ENCODE results near the gene GPR62.

DNA sequence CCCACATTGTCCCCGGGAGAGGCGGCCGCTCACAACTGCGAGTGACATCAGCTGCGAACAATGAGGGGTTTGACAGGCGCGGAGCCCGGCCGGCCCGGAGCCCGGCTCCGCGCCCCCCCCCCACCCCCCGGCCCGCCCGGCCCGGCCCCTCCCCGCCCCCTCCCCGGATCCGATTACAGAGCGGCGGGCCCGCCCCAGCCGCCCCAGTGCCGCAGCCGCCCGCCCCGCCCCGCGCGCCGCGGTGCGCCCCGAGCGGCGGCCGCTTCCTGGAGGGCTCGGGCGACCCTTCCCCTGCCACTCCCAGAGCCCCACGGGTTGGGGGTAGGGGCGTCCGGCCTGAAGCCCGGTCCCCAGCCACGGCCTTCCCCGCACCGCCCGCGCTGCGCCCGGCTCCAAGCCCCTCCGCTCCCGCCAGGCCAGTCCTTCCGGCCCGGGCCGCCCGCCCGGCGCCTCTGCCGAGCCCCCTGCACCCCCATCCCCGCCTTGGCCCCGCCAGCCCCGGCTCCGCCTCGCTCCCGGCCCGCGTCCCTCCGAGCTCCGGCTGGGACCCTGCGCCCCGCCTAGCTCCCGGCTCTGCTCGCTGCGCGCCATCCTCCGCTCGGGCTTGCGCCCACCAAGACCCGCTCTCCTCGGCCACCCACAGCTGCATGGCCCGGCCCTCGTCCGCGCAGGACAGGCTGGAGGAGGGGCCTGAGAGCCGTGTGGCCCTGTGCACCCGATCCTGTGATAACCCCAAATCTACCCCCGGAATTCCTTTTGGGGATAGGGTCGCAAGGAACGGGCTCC lies 12.4 kb downstream of the GPR62 start, which contains the start of gene PCBP4:
- TF ChIP-seq, protein P1, sequence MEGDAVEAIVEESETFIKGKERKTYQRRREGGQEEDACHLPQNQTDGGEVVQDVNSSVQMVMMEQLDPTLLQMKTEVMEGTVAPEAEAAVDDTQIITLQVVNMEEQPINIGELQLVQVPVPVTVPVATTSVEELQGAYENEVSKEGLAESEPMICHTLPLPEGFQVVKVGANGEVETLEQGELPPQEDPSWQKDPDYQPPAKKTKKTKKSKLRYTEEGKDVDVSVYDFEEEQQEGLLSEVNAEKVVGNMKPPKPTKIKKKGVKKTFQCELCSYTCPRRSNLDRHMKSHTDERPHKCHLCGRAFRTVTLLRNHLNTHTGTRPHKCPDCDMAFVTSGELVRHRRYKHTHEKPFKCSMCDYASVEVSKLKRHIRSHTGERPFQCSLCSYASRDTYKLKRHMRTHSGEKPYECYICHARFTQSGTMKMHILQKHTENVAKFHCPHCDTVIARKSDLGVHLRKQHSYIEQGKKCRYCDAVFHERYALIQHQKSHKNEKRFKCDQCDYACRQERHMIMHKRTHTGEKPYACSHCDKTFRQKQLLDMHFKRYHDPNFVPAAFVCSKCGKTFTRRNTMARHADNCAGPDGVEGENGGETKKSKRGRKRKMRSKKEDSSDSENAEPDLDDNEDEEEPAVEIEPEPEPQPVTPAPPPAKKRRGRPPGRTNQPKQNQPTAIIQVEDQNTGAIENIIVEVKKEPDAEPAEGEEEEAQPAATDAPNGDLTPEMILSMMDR (IDR thresholded peaks at IDR 0.05) = no peak
- TF ChIP-seq, protein P2, sequence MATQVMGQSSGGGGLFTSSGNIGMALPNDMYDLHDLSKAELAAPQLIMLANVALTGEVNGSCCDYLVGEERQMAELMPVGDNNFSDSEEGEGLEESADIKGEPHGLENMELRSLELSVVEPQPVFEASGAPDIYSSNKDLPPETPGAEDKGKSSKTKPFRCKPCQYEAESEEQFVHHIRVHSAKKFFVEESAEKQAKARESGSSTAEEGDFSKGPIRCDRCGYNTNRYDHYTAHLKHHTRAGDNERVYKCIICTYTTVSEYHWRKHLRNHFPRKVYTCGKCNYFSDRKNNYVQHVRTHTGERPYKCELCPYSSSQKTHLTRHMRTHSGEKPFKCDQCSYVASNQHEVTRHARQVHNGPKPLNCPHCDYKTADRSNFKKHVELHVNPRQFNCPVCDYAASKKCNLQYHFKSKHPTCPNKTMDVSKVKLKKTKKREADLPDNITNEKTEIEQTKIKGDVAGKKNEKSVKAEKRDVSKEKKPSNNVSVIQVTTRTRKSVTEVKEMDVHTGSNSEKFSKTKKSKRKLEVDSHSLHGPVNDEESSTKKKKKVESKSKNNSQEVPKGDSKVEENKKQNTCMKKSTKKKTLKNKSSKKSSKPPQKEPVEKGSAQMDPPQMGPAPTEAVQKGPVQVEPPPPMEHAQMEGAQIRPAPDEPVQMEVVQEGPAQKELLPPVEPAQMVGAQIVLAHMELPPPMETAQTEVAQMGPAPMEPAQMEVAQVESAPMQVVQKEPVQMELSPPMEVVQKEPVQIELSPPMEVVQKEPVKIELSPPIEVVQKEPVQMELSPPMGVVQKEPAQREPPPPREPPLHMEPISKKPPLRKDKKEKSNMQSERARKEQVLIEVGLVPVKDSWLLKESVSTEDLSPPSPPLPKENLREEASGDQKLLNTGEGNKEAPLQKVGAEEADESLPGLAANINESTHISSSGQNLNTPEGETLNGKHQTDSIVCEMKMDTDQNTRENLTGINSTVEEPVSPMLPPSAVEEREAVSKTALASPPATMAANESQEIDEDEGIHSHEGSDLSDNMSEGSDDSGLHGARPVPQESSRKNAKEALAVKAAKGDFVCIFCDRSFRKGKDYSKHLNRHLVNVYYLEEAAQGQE (IDR thresholded peaks at IDR 0.05; ENCODE audit: insufficient read depth in 1 of 2, low read depth in 2 of 2, low read length in 1 of 2) = no peak
- TF ChIP-seq POLR2AphosphoS5 (IDR thresholded peaks at IDR 0.05; ENCODE audit: low read depth, low read length) (peak; percentile 20; the same call in 1 of the 2 replicates), TCF7L2 (IDR thresholded peaks at IDR 0.05; ENCODE audit: low read depth, low read length) (no peak), SIN3A (IDR thresholded peaks at IDR 0.05; ENCODE audit: borderline replicate concordance, insufficient read depth, low read depth, low read length) (0 out of 2 replicates have a peak, but pooled peaks have one; percentile 6)

Measured in Panc1 (cell line).